Ovary (tissue), 3 donors: ENCODE measurements around the gene MYO3B.

Experiments used
- POLR2A ChIP-seq: fragments of 450-650 bp; IDR thresholded peaks from one replicate; pipeline ENCODE4 v1.6.1; 2017; ENCODE audit warnings: antibody characterized with exemption, mild to moderate bottlenecking, moderate library complexity
- TF ChIP-seq, protein P1 (sequence below), 3 donors: fragments of 450-650 bp in 2 of 3; fragments of 200-600 bp in 1 of 3; IDR thresholded peaks; one replicate each; pipeline versions ENCODE4 v1.5.1 to v1.8.0; 2016 to 2022; ENCODE audit warnings: antibody characterized with exemption in 3 of 3, mild to moderate bottlenecking in 1 of 3
- donor health status: DM: no; HTN: no; CAD: no.

- TF ChIP-seq POLR2A = no peak
- TF ChIP-seq, protein P1, sequence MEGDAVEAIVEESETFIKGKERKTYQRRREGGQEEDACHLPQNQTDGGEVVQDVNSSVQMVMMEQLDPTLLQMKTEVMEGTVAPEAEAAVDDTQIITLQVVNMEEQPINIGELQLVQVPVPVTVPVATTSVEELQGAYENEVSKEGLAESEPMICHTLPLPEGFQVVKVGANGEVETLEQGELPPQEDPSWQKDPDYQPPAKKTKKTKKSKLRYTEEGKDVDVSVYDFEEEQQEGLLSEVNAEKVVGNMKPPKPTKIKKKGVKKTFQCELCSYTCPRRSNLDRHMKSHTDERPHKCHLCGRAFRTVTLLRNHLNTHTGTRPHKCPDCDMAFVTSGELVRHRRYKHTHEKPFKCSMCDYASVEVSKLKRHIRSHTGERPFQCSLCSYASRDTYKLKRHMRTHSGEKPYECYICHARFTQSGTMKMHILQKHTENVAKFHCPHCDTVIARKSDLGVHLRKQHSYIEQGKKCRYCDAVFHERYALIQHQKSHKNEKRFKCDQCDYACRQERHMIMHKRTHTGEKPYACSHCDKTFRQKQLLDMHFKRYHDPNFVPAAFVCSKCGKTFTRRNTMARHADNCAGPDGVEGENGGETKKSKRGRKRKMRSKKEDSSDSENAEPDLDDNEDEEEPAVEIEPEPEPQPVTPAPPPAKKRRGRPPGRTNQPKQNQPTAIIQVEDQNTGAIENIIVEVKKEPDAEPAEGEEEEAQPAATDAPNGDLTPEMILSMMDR (IDR thresholded peaks at IDR 0.05) = no peak
Observed at GRCh38 chr2:170679607-170680079, 501.7 kb downstream of the MYO3B start.
